ENCODE results near the gene SLC7A6. TPM values are rescaled to one million over a fixed set of nuclear protein-coding genes. Genes with fewer than 3 reads are reported as not detected.

Gene SLC7A6
- total RNA-seq, 2 donors from 2014 or later: 43.6 to 47.2 TPM

DNA sequence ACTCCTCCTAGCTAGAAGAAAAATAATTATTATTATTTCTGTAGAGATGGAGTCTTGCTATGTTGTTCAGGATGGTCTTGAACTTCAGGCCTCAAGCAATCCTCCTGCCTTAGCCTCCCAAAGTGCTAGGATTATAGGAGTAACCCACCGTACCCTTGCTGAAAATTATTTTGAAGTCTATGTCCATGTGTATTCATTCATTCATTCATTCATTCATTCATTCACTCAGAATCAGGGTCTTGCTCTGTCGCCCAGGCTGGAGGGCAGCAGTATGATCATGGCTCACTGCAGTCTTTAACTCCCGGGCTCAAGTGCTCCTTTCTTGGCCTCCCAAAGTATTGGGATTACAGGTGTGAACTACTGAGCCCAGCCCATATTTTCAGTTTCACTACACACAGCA is 42.3 kb downstream of the SLC7A6 start:
- Mint-ChIP-seq H3K9me3 (no peaks in the 10 kb centered on the region), H3K4me1 (peaks cover 8% of the 10 kb centered on the region), H3K27ac (no peak overlapping the region), H3K36me3 (ENCODE audit: low read depth) (peaks cover 48% of the 10 kb centered on the region), H3K27me3 (ENCODE audit: insufficient read depth) (no peaks in the 10 kb centered on the region), H3K4me3 (no peak overlapping the region)
- H3K4me3 ChIP-seq (ENCODE audit: low read length): no peak overlapping the region
- H3K4me1 ChIP-seq (ENCODE audit: control insufficient read depth, insufficient read depth, low read length): no peaks in the 10 kb centered on the region
- no peak for DNase-seq
- H3K36me3 ChIP-seq (ENCODE audit: control insufficient read depth, insufficient read depth, low read length): peaks cover 60% of the 10 kb centered on the region
- 92 to 98% methylated on average over 3 of the region's 3 CpGs for WGBS, 2 experiments (ENCODE audit: insufficient coverage in 1 of 2, insufficient read length in 1 of 2)
- no peak overlapping the region for H3K27ac ChIP-seq (ENCODE audit: low read depth, low read length)
- H3K9ac ChIP-seq (ENCODE audit: extremely low read depth, low read length, poor library complexity, severe bottlenecking): no peak overlapping the region
- TF ChIP-seq, protein P1, sequence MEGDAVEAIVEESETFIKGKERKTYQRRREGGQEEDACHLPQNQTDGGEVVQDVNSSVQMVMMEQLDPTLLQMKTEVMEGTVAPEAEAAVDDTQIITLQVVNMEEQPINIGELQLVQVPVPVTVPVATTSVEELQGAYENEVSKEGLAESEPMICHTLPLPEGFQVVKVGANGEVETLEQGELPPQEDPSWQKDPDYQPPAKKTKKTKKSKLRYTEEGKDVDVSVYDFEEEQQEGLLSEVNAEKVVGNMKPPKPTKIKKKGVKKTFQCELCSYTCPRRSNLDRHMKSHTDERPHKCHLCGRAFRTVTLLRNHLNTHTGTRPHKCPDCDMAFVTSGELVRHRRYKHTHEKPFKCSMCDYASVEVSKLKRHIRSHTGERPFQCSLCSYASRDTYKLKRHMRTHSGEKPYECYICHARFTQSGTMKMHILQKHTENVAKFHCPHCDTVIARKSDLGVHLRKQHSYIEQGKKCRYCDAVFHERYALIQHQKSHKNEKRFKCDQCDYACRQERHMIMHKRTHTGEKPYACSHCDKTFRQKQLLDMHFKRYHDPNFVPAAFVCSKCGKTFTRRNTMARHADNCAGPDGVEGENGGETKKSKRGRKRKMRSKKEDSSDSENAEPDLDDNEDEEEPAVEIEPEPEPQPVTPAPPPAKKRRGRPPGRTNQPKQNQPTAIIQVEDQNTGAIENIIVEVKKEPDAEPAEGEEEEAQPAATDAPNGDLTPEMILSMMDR (conservative IDR thresholded peaks at IDR 0.05): no peak
- H3K27me3 ChIP-seq (ENCODE audit: control insufficient read depth, insufficient read depth, low read length, poor library complexity, severe bottlenecking): no peaks in the 10 kb centered on the region
- H3K9me3 ChIP-seq (ENCODE audit: control insufficient read depth, low read length): no peaks in the 10 kb centered on the region

DNA sequence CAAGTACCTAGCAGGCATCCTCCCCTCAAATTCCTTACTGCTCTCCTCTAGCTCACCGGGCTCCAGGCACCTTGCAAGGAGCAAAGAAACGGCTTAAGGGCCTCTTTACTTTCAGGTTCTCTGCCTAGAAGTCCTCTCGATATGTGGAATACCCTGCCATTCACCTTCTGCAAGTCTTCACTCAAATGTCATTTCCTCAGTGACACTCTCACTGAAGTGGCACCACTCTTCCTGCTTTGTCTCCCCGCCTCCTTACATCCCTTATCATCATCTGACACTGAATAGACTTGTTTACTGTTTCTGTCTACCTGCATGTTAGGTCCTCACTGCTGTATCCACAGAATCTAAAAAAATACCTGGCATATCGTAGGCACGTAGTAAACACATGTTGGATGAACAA is 45.5 kb downstream of the SLC7A6 start:
- 71 to 90% methylated on average over 6 of the region's 6 CpGs for WGBS, 2 experiments (ENCODE audit: insufficient coverage in 1 of 2, insufficient read length in 1 of 2)
- H3K27me3 Mint-ChIP-seq (ENCODE audit: insufficient read depth): no peaks in the 10 kb centered on the region
- H3K36me3 Mint-ChIP-seq (ENCODE audit: low read depth): peaks cover 38% of the 10 kb centered on the region
- Histone ChIP-seq H3K4me1 (ENCODE audit: control insufficient read depth, insufficient read depth, low read length) (no peaks in the 10 kb centered on the region), H3K4me3 (ENCODE audit: low read length) (peak overlapping the region; percentile 94), H3K9ac (ENCODE audit: extremely low read depth, low read length, poor library complexity, severe bottlenecking) (peak overlapping the region; percentile 69), H3K36me3 (ENCODE audit: control insufficient read depth, insufficient read depth, low read length) (peaks cover 41% of the 10 kb centered on the region), H3K27me3 (ENCODE audit: control insufficient read depth, insufficient read depth, low read length, poor library complexity, severe bottlenecking) (no peaks in the 10 kb centered on the region), H3K27ac (ENCODE audit: low read depth, low read length) (no peak overlapping the region), H3K9me3 (ENCODE audit: control insufficient read depth, low read length) (no peaks in the 10 kb centered on the region)
- peak overlapping the region; percentile 95 for H3K27ac Mint-ChIP-seq
- H3K9me3 Mint-ChIP-seq: no peaks in the 10 kb centered on the region
- H3K4me1 Mint-ChIP-seq: peaks cover 12% of the 10 kb centered on the region
- peak overlapping the region; percentile 91 for H3K4me3 Mint-ChIP-seq
- DNase-seq: no peak
- TF ChIP-seq, protein P1 (conservative IDR thresholded peaks at IDR 0.05): no peak

DNA sequence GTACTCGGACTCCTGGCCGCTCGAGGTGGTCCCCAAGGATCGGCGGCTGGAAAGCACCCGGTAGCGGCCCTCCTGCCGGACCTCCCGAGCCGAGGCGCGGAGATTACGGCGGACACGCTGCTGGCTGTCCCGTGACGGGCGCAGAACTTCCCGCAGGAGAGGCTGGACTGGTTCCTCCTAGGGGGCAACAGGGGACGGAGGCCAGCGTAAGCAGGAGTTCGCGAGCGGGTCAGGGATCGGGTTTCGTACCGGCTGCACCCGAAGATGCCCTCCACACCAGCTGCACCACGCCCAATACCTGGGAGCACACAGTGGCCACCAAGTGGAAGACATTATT is 46.1 kb downstream of the SLC7A6 start:
- H3K4me1 Mint-ChIP-seq: peaks cover 12% of the 10 kb centered on the region
- H3K4me3 ChIP-seq (ENCODE audit: low read length): peak overlapping the region; percentile 94
- H3K9ac ChIP-seq (ENCODE audit: extremely low read depth, low read length, poor library complexity, severe bottlenecking): peak overlapping the region; percentile 69
- no peaks in the 10 kb centered on the region for H3K9me3 Mint-ChIP-seq
- no peaks in the 10 kb centered on the region for H3K27me3 ChIP-seq (ENCODE audit: control insufficient read depth, insufficient read depth, low read length, poor library complexity, severe bottlenecking)
- no peaks in the 10 kb centered on the region for H3K4me1 ChIP-seq (ENCODE audit: control insufficient read depth, insufficient read depth, low read length)
- no peaks in the 10 kb centered on the region for H3K9me3 ChIP-seq (ENCODE audit: control insufficient read depth, low read length)
- H3K36me3 ChIP-seq (ENCODE audit: control insufficient read depth, insufficient read depth, low read length): peaks cover 36% of the 10 kb centered on the region
- H3K27me3 Mint-ChIP-seq (ENCODE audit: insufficient read depth): no peaks in the 10 kb centered on the region
- TF ChIP-seq, protein P1 (conservative IDR thresholded peaks at IDR 0.05): no peak
- peak overlapping the region; percentile 64 for H3K27ac ChIP-seq (ENCODE audit: low read depth, low read length)
- peak overlapping the region; percentile 91 for H3K4me3 Mint-ChIP-seq
- H3K36me3 Mint-ChIP-seq (ENCODE audit: low read depth): peaks cover 36% of the 10 kb centered on the region
- DNase-seq: no peak
- WGBS, 2 experiments (ENCODE audit: insufficient coverage in 1 of 2, insufficient read length in 1 of 2): 0% methylated on average over 14 to 29 of the region's 29 CpGs
- peak overlapping the region; percentile 95 for H3K27ac Mint-ChIP-seq
